Fibroblast of lung (primary cell): ENCODE data around the gene TMEM132D. TPM values are rescaled to one million over a fixed set of nuclear protein-coding genes. Genes with fewer than 3 reads are reported as not detected.

Experiments used
- DNase-seq, 2 donors: peaks; one replicate each; pipeline versions ENCODE4 v3.0.0 to v3.0.0-alpha.2; 2010; ENCODE audit warnings: low read depth in 2 of 2
- H2AFZ ChIP-seq: 2 replicates; pipeline ENCODE4 v1.5.1; 2012; ENCODE audit warnings: low read length, control low read depth, inconsistent platforms
- H3K27ac ChIP-seq: 2 replicates; pipeline ENCODE4 v1.5.1; 2011; ENCODE audit warnings: low read length, control low read depth; ENCODE audit not compliant: insufficient read depth
- H3K27me3 ChIP-seq: 2 replicates; pipeline ENCODE4 v1.5.1; 2011; ENCODE audit warnings: mild to moderate bottlenecking, low read length; ENCODE audit not compliant: control insufficient read depth, insufficient read depth
- H3K36me3 ChIP-seq: 2 replicates; pipeline ENCODE4 v1.5.1; 2011; ENCODE audit warnings: low read length; ENCODE audit not compliant: control insufficient read depth, insufficient read depth
- H3K4me1 ChIP-seq: 2 replicates; pipeline ENCODE4 v1.5.1; 2011; ENCODE audit warnings: low read length; ENCODE audit not compliant: control insufficient read depth, insufficient read depth; ENCODE audit errors: extremely low read depth
- H3K4me2 ChIP-seq: 2 replicates; pipeline ENCODE4 v1.5.1; 2011; ENCODE audit warnings: low read length, control low read depth; ENCODE audit not compliant: insufficient read depth; ENCODE audit errors: extremely low read depth
- H3K4me3 ChIP-seq, 4 experiments: fragments of 200-600 bp in 1 of 4; sonication (generic) in 1 of 4; replicated peaks in 1 of 4; 2 replicates each; pipeline ENCODE4 v1.5.1; 2011 to 2016; ENCODE audit warnings: low read length in 4 of 4, low read depth in 3 of 4, mild to moderate bottlenecking in 3 of 4, control low read depth in 2 of 4, inconsistent platforms in 1 of 4, mixed read lengths in 1 of 4; ENCODE audit not compliant: insufficient read depth in 1 of 4; ENCODE audit errors: control extremely low read depth in 1 of 4
- H3K79me2 ChIP-seq: 2 replicates; pipeline ENCODE4 v1.5.1; 2012; ENCODE audit warnings: mild to moderate bottlenecking, low read length, inconsistent platforms; ENCODE audit not compliant: control insufficient read depth, insufficient read depth
- H3K9ac ChIP-seq: 2 replicates; pipeline ENCODE4 v1.5.1; 2011; ENCODE audit warnings: mild to moderate bottlenecking, low read length, control low read depth; ENCODE audit not compliant: insufficient read depth
- H3K9me3 ChIP-seq: 2 replicates; pipeline ENCODE4 v1.5.1; 2012; ENCODE audit warnings: low read depth, low read length; ENCODE audit not compliant: control insufficient read depth, insufficient read depth
- H4K20me1 ChIP-seq: 2 replicates; pipeline ENCODE4 v1.5.1; 2011; ENCODE audit warnings: low read length; ENCODE audit not compliant: control insufficient read depth, insufficient read depth; ENCODE audit errors: extremely low read depth
- EZH2 ChIP-seq: IDR thresholded peaks from 2 replicates; pipeline ENCODE4 v1.5.1; 2012; ENCODE audit warnings: low read length, control low read depth, mild to moderate bottlenecking; ENCODE audit errors: missing control alignments
- polyA plus RNA-seq, 2 donors: library from polyadenylated mRNA; depleted of rRNA in 1 of 2; stranded (reverse) in 1 of 2; unstranded in 1 of 2; fragments of >200 nt; gene quantifications; 2 replicates each; pipeline ENCODE4 v1.2.1, GENCODE V29; 2011 to 2012; ENCODE audit warnings: missing spikeins in 1 of 2
- total RNA-seq: library from RNA; depleted of rRNA; stranded (reverse); fragments of >200 nt; gene quantifications from 2 replicates; pipeline ENCODE4 v1.2.1, GENCODE V29; 2014
- TF ChIP-seq, protein P1 (sequence below), 2 donors: IDR thresholded peaks in 1 of 2; conservative IDR thresholded peaks in 1 of 2; 1 replicate in 1 of 2; 2 replicates in 1 of 2; pipeline ENCODE4 v1.5.1; 2011 to 2012; ENCODE audit warnings: low read length in 2 of 2, control low read depth in 1 of 2, inconsistent platforms in 1 of 2, low read depth in 1 of 2, mild to moderate bottlenecking in 1 of 2

The TMEM132D gene
- total and polyA plus RNA-seq, 2 donors (not counting 1 experiment from before 2014, with no cell fraction given): not detected

GRCh38 chr12:129138776-129139175, 765.0 kb downstream of the TMEM132D start:
- H3K9me3 ChIP-seq: no peaks in the 10 kb centered on the region
- H3K79me2 ChIP-seq: no peaks in the 10 kb centered on the region
- no peaks in the 10 kb centered on the region for H3K27me3 ChIP-seq
- no peaks in the 10 kb centered on the region for H3K36me3 ChIP-seq
- H4K20me1 ChIP-seq: no peaks in the 10 kb centered on the region
- no peak overlapping the region for H3K4me3 ChIP-seq
- H3K4me1 ChIP-seq: no peaks in the 10 kb centered on the region
- no peak for TF ChIP-seq EZH2
- TF ChIP-seq, protein P1, sequence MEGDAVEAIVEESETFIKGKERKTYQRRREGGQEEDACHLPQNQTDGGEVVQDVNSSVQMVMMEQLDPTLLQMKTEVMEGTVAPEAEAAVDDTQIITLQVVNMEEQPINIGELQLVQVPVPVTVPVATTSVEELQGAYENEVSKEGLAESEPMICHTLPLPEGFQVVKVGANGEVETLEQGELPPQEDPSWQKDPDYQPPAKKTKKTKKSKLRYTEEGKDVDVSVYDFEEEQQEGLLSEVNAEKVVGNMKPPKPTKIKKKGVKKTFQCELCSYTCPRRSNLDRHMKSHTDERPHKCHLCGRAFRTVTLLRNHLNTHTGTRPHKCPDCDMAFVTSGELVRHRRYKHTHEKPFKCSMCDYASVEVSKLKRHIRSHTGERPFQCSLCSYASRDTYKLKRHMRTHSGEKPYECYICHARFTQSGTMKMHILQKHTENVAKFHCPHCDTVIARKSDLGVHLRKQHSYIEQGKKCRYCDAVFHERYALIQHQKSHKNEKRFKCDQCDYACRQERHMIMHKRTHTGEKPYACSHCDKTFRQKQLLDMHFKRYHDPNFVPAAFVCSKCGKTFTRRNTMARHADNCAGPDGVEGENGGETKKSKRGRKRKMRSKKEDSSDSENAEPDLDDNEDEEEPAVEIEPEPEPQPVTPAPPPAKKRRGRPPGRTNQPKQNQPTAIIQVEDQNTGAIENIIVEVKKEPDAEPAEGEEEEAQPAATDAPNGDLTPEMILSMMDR (conservative IDR thresholded peaks at IDR 0.05 in 1 of 2, IDR thresholded peaks at IDR 0.05 in 1 of 2; ENCODE audit: low read depth in 1 of 2, low read length in 2 of 2): no peak
- H3K9ac ChIP-seq: no peak overlapping the region
- H3K27ac ChIP-seq: no peak overlapping the region
- no peak for DNase-seq
- no peak overlapping the region for H2AFZ ChIP-seq
- no peak overlapping the region for H3K4me2 ChIP-seq

GRCh38 chr12:129136694-129137325, 767.0 kb downstream of the TMEM132D start:
- H4K20me1 ChIP-seq: no peaks in the 10 kb centered on the region
- H3K79me2 ChIP-seq: no peaks in the 10 kb centered on the region
- no peak overlapping the region for H3K4me3 ChIP-seq
- TF ChIP-seq EZH2: no peak
- TF ChIP-seq, protein P1 (conservative IDR thresholded peaks at IDR 0.05 in 1 of 2, IDR thresholded peaks at IDR 0.05 in 1 of 2; ENCODE audit: low read depth in 1 of 2, low read length in 2 of 2): no peak
- H3K9me3 ChIP-seq: no peaks in the 10 kb centered on the region
- no peaks in the 10 kb centered on the region for H3K36me3 ChIP-seq
- no peak overlapping the region for H2AFZ ChIP-seq
- H3K27me3 ChIP-seq: no peaks in the 10 kb centered on the region
- no peak overlapping the region for H3K4me2 ChIP-seq
- H3K27ac ChIP-seq: no peak overlapping the region
- no peak overlapping the region for H3K9ac ChIP-seq
- no peak for DNase-seq
- no peaks in the 10 kb centered on the region for H3K4me1 ChIP-seq

GRCh38 chr12:129127771-129128170, 776.1 kb downstream of the TMEM132D start:
- no peak for TF ChIP-seq EZH2
- TF ChIP-seq, protein P1 (conservative IDR thresholded peaks at IDR 0.05 in 1 of 2, IDR thresholded peaks at IDR 0.05 in 1 of 2; ENCODE audit: low read depth in 1 of 2, low read length in 2 of 2): no peak

More at GRCh38 chr12:129127771-129128170, 776.1 kb downstream of the TMEM132D start:
- no peaks in the 10 kb centered on the region for H3K79me2 ChIP-seq
- no peak overlapping the region for H3K4me3 ChIP-seq
- H2AFZ ChIP-seq: no peak overlapping the region
- no peaks in the 10 kb centered on the region for H3K9me3 ChIP-seq
- H4K20me1 ChIP-seq: no peaks in the 10 kb centered on the region
- H3K27me3 ChIP-seq: no peaks in the 10 kb centered on the region
- no peaks in the 10 kb centered on the region for H3K36me3 ChIP-seq
- no peak for DNase-seq
- no peaks in the 10 kb centered on the region for H3K4me1 ChIP-seq
- H3K9ac ChIP-seq: no peak overlapping the region
- no peak overlapping the region for H3K4me2 ChIP-seq
- H3K27ac ChIP-seq: no peak overlapping the region
